PFSK-1 (cell line): Measurements from ENCODE around the gene ABCC3.

ENCODE experiments used
- POLR2AphosphoS5 ChIP-seq: IDR thresholded peaks from 2 replicates; pipeline ENCODE4 v1.6.1; 2012; ENCODE audit warnings: low read depth, mild to moderate bottlenecking, control low read depth, low read length, moderate library complexity
- TAF1 ChIP-seq: IDR thresholded peaks from 2 replicates; pipeline ENCODE4 v1.6.1; 2012; ENCODE audit warnings: low read length, control low read depth, borderline replicate concordance; ENCODE audit not compliant: insufficient read depth
- TF ChIP-seq, protein P1 (sequence below), 2 experiments: IDR thresholded peaks; 2 replicates each; pipeline versions ENCODE4 v1.6.1 to v1.8.0; 2011 to 2012; ENCODE audit warnings: low read depth in 2 of 2, low read length in 2 of 2, control low read depth in 1 of 2, inconsistent platforms in 1 of 2, mild to moderate bottlenecking in 1 of 2, moderate library complexity in 1 of 2; ENCODE audit not compliant: insufficient read depth in 1 of 2

DNA sequence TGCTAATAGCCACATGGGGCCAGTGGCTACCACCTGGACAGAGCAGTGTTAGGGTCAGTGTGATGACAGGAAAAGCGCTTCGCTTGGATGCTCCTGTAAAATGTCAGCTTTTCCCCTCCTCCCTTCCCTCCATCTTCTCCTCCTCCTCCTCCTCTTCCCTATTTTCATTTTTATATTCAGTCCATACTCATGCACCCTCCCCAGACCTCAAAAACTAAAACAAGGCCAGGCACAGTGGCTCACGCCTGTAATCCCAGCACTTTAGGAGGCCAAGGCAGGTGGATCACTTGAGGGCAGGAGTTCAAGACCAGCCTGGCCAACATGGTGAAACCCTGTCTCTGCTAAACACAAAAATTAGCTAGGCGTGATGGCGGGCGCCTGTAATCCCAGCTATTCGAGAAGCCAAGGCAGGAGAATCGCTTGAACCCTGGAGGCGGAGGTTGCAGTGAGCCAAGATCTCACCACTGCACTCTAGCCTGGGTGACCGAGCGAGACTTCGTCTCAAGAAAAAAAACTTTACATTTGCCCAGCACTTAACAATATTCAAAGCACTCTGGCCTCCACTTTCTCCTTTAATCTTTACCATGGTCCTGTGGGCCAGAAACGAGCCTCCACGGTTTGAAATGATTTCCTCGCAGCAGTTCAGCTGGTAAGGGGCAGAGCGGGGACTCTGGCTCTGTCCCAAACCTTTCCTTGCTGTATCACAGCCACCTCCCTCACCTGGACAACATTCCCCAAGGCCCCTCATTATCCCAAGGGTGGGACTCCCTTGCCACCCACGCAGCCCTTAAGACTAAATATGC, 51.2 kb downstream of the ABCC3 start:
- TF ChIP-seq TAF1 (no peak), POLR2AphosphoS5 (no peak)
- TF ChIP-seq, protein P1, sequence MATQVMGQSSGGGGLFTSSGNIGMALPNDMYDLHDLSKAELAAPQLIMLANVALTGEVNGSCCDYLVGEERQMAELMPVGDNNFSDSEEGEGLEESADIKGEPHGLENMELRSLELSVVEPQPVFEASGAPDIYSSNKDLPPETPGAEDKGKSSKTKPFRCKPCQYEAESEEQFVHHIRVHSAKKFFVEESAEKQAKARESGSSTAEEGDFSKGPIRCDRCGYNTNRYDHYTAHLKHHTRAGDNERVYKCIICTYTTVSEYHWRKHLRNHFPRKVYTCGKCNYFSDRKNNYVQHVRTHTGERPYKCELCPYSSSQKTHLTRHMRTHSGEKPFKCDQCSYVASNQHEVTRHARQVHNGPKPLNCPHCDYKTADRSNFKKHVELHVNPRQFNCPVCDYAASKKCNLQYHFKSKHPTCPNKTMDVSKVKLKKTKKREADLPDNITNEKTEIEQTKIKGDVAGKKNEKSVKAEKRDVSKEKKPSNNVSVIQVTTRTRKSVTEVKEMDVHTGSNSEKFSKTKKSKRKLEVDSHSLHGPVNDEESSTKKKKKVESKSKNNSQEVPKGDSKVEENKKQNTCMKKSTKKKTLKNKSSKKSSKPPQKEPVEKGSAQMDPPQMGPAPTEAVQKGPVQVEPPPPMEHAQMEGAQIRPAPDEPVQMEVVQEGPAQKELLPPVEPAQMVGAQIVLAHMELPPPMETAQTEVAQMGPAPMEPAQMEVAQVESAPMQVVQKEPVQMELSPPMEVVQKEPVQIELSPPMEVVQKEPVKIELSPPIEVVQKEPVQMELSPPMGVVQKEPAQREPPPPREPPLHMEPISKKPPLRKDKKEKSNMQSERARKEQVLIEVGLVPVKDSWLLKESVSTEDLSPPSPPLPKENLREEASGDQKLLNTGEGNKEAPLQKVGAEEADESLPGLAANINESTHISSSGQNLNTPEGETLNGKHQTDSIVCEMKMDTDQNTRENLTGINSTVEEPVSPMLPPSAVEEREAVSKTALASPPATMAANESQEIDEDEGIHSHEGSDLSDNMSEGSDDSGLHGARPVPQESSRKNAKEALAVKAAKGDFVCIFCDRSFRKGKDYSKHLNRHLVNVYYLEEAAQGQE (IDR thresholded peaks at IDR 0.05; ENCODE audit: insufficient read depth in 1 of 2, low read depth in 2 of 2, low read length in 2 of 2), result no peak
